NCI-H146 treated with DMSO at 0.1 percent for 48 hours (cell line): Measurements from ENCODE around the gene CEBPZ.
"Not testable (repeated sequence)": the region's sequence is repeated elsewhere in the genome, so short reads cannot be mapped to it uniquely, and the experiment has no call there.

Experiments
- DNase-seq: peaks from one replicate; lab custom pipeline; 2025; ENCODE audit not compliant: unreplicated experiment; lab: John Stamatoyannopoulos, UW

The CEBPZ gene, protein sequence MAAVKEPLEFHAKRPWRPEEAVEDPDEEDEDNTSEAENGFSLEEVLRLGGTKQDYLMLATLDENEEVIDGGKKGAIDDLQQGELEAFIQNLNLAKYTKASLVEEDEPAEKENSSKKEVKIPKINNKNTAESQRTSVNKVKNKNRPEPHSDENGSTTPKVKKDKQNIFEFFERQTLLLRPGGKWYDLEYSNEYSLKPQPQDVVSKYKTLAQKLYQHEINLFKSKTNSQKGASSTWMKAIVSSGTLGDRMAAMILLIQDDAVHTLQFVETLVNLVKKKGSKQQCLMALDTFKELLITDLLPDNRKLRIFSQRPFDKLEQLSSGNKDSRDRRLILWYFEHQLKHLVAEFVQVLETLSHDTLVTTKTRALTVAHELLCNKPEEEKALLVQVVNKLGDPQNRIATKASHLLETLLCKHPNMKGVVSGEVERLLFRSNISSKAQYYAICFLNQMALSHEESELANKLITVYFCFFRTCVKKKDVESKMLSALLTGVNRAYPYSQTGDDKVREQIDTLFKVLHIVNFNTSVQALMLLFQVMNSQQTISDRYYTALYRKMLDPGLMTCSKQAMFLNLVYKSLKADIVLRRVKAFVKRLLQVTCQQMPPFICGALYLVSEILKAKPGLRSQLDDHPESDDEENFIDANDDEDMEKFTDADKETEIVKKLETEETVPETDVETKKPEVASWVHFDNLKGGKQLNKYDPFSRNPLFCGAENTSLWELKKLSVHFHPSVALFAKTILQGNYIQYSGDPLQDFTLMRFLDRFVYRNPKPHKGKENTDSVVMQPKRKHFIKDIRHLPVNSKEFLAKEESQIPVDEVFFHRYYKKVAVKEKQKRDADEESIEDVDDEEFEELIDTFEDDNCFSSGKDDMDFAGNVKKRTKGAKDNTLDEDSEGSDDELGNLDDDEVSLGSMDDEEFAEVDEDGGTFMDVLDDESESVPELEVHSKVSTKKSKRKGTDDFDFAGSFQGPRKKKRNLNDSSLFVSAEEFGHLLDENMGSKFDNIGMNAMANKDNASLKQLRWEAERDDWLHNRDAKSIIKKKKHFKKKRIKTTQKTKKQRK

DNA sequence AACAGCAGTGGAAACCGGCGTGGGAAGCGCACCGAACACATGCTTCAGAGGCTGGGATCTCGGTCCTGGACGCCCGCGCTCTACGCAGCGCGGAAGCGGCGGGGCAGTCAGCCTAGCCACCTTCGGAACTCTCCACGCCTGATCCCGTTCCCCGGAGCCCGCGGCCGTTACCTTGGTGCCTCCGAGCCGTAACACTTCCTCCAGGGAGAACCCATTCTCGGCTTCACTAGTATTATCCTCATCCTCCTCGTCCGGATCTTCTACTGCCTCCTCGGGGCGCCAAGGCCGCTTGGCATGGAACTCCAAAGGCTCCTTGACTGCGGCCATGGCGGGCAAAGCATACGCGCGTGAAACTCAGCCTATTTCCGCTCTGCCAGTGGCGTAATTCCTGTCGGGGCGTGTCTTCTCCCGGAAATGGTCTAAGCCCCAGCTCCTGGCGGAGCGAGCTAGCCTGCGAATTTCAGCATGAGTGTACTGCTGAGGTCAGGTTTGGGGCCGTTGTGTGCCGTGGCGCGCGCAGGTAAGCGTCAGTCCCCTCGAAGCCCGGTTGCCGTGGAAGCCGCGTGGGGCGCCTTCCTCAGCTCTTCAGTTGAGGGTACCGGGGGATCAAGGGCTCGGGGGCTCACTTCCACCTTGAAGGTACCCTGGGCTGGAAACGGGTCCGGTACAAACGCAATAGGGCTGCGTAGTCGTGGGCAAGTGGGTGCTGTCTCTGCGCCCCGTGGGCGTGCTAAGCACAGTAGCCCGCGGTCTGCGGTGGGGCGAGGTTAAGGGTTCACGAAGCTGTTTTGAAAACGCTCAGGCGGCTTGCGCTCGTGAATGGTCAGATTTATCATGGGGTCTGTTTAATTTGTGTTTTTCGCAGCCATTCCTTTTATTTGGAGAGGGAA is at the start of gene CEBPZ, which contains the start of gene NDUFAF7:
TSS of gene CEBPZ (minus strand) at position 356 of the 890 bp plus-strand sequence. CDS start at position 327, 29 bp downstream.
TSS of gene NDUFAF7 (plus strand) at position 418 of the 890 bp plus-strand sequence. CDS start at position 466, 48 bp downstream.
- DNase-seq = peak; percentile 79

- DNase-seq = no peak
These were observed 44.9 kb upstream of the CEBPZ start for GRCh38 chr2:37276291-37276690.

DNA sequence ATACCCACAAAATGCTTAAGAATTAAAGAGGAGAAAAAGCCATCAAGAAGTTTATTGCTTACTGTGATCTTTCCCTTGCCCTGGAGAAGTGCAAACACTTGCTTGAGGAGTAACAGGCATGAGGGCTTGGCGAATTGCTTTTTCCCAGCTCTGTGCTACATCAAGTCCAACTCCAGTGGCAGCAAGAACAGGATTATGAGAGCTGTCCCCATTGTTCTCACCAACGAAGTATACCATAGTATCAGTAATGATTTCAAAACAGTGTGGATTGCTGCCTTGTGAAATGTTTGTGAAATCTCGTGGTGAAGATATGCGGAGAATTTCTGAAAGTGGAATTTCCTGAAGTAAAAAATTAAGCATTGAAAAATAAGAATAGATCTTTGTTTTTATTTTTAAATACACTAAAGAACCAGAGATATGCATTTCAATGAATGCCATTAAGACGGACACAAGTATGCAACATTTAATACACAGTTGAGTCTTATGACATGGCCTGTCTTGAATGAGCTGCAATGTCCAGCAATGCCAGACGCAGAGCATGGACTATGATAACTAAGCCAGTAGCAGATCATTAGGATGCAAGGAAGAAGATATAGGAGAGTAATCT is 43.1 kb upstream of the CEBPZ start:
- no peak for DNase-seq

DNA sequence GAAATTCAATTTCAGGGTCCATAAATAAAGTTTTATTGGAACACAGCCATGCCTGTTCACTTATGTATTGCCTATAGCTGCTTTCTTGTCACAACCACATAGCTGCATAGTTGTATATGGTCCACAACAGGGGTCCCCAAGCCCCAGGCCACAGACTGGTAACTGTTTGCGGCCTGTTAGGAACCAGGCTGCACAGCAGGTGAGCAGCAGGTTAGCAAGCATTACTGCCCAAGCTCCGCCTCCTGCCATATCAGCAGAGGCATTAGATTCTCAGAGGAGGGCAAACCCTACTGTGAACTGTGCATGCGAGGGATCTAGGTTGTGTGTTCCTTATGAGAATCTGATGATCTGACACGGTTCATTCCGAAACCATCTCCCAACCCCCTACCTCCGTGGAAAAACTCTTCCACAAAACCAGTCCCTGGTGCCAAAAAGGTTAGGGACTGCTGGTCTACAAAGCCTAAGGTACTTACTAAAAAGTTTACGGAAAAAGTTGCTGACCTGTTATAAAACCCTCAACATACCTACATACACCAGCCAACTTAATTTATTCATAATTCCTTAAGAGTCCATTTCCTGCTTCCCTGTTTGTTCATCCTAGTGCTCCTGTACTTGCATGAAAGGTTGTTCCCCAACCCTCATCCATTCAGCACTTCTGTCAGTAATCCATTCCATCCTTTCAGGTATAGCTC is 40.1 kb upstream of the CEBPZ start:
- DNase-seq = no peak

DNA sequence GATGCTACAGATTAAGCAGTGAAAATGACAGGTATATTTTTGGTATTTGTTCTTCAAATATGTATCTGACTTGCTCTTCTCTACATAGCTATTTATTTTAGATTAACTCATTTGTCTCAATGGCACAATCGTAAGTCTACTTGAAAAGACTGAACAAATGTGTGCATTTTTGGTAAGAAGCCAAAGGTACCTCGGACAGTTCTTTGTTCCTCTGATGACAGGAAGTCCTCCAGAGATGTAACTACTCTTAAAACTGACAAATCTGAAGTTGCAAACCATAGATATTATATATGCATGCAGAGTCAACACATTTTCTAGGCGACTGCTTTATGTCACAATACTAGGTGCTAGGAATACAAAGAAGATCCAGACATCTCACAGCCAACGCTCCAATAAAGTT is 36.7 kb upstream of the CEBPZ start:
- DNase-seq = no peak

- no peak for DNase-seq
These were observed 36.3 kb upstream of the CEBPZ start for GRCh38 chr2:37267685-37268084.

GRCh38 chr2:37263839-37264238 is 32.4 kb upstream of the CEBPZ start:
- DNase-seq = no peak

DNA sequence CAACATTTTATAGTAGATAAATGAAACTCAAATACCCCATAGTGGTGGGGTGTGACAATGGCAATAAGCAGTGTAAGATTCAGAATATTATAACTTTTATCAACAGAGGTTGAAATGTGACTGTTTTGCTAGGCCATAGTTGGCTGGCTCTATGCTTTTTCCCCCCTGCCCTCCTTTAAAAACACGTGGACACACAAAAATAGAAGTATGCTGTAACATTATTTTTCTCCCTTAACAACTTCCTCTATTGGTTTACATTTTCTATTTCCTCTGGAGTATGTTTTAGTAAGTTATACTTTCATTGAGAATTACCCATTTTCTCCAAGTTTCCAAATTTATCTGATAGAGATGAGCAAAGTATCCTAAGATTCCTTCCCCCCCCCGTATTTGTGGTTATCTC is 31.1 kb upstream of the CEBPZ start:
- no peak for DNase-seq

DNA sequence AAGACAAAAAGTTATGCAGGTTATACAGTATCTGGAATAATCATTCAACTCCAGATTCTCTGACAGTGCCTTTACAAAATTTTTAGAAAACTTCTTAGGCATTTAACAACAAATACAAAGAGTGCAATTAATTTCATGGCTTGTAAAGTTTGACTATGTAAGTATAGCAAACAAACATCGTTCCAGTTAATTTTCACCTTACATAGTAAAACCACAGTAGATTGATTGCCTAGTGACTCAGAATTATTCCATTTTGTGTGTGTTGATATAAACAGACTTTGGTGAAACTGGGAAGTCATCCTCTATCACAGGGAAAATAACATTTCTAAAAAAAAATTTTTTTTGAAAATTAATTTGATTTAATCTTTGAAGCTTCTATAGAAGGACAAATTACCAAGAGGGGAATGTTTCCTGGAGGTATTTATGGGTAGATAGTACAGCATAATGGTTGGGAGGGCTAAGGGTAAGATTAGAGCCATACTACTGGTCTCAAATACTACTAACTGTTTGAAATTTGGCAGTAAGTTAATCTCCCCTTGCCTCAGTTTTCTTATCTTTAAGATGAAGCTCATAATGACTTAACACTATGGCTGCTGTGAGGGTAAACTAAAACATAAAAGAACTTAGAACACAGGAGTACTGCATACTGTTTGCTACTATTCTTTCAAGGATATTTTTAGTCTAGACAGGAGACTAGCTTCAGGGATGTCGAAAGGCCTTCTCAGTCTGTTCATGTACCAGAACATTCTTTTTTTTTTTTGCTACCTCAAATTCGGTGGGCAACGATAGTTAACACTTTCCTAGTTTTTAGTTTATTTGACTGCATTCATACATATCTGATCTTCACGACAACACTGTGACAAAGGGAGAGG is 19.7 kb upstream of the CEBPZ start:
- DNase-seq = no peak

DNA sequence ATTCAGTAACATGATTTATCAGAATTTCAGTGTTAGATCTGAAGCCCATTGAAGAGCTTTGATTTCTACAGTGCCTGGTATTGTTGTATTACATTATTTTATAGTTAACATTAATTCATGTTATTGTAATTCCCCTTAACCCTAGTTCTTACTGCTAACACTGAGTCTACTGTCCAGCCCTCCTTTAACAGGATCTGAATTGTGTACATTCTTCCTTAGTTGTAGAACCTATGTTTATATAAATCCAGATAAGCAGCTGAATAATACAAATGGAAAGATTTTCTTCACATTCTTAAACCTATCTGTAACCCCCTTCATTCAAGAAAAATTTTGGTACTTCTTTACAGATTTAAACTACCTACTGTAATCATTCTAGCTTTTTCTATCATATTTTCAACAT is 14.8 kb upstream of the CEBPZ start:
- no peak for DNase-seq

- DNase-seq = no peak
These were observed 13.4 kb upstream of the CEBPZ start for GRCh38 chr2:37244755-37245154.

GRCh38 chr2:37244017-37244416 is 12.6 kb upstream of the CEBPZ start:
- no peak for DNase-seq

GRCh38 chr2:37243435-37243834 is 12.0 kb upstream of the CEBPZ start:
- no peak for DNase-seq

- no peak for DNase-seq
These were observed 936 bp upstream of the CEBPZ start for GRCh38 chr2:37232131-37232933.

DNA sequence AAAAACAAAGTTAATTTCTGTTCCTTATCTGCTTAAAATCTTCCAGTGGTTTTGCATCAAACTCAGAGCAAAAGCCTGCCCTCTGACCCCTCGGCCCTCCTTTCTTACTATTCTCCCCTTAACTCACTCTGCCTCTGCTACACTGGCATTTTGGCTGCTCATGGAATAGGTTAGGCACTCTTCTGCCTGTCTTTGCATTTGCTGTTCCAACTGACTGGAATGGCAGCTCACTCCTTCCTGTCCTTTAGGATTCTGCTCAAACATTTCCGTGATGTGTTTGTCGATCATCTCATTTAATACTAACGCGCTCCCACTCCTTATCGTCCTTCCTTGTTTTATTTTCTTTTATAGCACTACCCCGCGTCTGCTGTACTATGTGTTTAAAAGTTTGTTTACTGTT is 815 bp downstream of the CEBPZ start:
- no peak for DNase-seq

DNA sequence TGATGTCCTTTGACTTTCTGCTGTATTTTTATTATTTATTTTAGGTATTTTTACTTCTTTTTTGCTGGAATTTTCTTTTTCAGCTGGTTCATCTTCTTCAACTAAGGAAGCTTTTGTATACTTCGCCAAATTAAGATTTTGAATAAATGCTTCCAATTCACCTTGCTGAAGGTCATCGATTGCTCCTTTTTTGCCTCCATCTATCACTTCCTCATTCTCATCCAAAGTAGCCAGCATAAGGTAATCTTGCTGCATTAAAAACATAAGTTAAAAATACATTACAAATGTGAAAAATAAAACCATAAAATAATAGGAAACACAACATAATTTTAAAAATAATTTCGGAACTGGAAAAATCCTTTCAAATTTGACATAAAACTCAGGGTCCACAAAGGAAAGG is 2.6 kb downstream of the CEBPZ start:
- no peak for DNase-seq

DNA sequence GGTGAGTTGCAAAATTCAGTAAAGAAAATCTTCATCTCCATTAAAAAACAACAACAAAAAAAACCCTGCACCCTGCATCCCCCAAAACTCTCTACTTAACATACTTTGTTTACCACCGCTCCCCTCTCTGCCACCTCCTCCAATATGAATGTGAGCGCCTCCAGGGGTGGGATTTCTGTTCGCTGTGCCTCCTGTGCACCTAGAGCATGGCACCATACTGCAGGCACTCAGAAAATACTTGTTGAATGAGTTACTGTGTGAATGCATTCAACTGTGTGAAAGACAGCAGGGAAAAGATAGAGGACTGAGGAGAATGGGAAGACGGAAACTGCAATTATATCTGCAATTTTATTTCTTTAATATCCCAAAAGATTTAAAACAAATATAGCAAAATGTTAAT is 4.5 kb downstream of the CEBPZ start:
- DNase-seq = no peak

DNA sequence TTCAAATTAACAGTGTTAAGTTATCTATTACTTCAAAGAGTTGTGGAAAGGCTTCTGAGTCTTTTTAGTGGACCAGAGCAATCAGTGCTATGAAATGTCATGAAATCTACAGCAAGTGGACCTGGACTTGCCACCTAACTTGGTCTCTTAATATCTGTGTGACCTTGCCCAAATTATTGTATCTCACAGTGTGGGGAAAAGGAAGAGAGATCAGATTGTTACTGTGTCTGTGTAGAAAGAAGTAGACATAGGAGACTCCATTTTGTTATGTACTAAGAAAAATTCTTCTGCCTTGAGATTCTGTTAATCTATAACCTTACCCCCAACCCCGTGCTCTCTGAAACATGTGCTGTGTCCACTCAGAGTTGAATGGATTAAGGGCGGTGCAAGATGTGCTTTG is 6.3 kb downstream of the CEBPZ start:
- not testable (repeated sequence) for DNase-seq
